ENCODE results near the gene TFDP1.

- TF ChIP-seq CTCF (IDR thresholded peaks at IDR 0.05; ENCODE audit: borderline replicate concordance, extremely low read depth, low read length, poor library complexity, severe bottlenecking) (no peak), EZH2 (IDR thresholded peaks at IDR 0.05; ENCODE audit: borderline replicate concordance, low read depth, low read length, severe bottlenecking) (no peak)
Measured at GRCh38 chr13:113546571-113547237, 37.8 kb upstream of the TFDP1 start.
